Left lung (tissue), 10 donors: ENCODE measurements around the gene CDK3. TPM values are rescaled to one million over a fixed set of nuclear protein-coding genes. Genes with fewer than 3 reads are reported as not detected.

Source experiments
- ATAC-seq: fragments of 200-7000 bp; cut with Tn5 transposase; one replicate; pipeline ENCODE4 v1.9.1; 2020; ENCODE audit warnings: moderate library complexity
- DNase-seq, 4 donors: peaks; one replicate each; pipeline ENCODE4 v3.0.0-alpha.2; 2013 to 2020
- H3K27ac ChIP-seq, 2 donors: fragments of 200-600 bp; sonication (generic) in 1 of 2; one replicate each; pipeline versions ENCODE4 v1.5.0 to v1.8.0; 2020 to 2021
- H3K27me3 ChIP-seq, 2 donors: fragments of 200-600 bp; sonication (generic) in 1 of 2; one replicate each; pipeline versions ENCODE4 v1.5.0 to v1.8.0; 2020 to 2021
- H3K36me3 ChIP-seq, 2 donors: fragments of 200-600 bp; sonication (generic) in 1 of 2; one replicate each; pipeline versions ENCODE4 v1.5.0 to v1.8.0; 2020 to 2021
- H3K4me1 ChIP-seq, 2 donors: fragments of 200-600 bp; one replicate each; pipeline ENCODE4 v1.8.0; 2021
- H3K4me3 ChIP-seq, 2 donors: fragments of 200-600 bp; sonication (generic) in 1 of 2; one replicate each; pipeline versions ENCODE4 v1.5.0 to v1.8.0; 2020 to 2021; ENCODE audit warnings: mild to moderate bottlenecking in 1 of 2
- H3K9me3 ChIP-seq, 2 donors: fragments of 200-600 bp; sonication (generic) in 1 of 2; one replicate each; pipeline versions ENCODE4 v1.5.0 to v1.8.0; 2020 to 2021
- intact Hi-C, 2 donors: fragments of 100-400 bp; cut with DNase I; formaldehyde crosslinking; loops; one replicate each; pipeline versions ENCODE4 v1.11.2 to v1.14.2; 2022
- polyA plus RNA-seq, 6 donors: library from polyadenylated mRNA; unstranded; fragments of 120-200 nt; gene quantifications; one replicate each; pipeline ENCODE4 v1.2.1, GENCODE V29; 2013; ENCODE audit not compliant: insufficient read length in 6 of 6
- total RNA-seq, 2 donors: library from RNA; stranded (reverse); fragmentation: NEBNext Ultra II Directional; extraction: Animal tissue kit (Norgen Biotek cat#: 25700); gene quantifications; one replicate each; pipeline ENCODE4 v1.2.1, GENCODE V29; 2021
- TF ChIP-seq, protein P1 (sequence below), 2 donors: fragments of 200-600 bp; sonication (generic) in 1 of 2; IDR thresholded peaks; one replicate each; pipeline versions ENCODE4 v1.5.0 to v1.8.0; 2021; ENCODE audit warnings: antibody characterized with exemption in 2 of 2
- donor health status: DM: no; HTN: yes; CAD: no.
- donor health status: DM: no; HTN: no; CAD: no.

Gene CDK3
- total and polyA plus RNA-seq, 8 donors: 5.4 to 23.3 (median 18.6) TPM

DNA sequence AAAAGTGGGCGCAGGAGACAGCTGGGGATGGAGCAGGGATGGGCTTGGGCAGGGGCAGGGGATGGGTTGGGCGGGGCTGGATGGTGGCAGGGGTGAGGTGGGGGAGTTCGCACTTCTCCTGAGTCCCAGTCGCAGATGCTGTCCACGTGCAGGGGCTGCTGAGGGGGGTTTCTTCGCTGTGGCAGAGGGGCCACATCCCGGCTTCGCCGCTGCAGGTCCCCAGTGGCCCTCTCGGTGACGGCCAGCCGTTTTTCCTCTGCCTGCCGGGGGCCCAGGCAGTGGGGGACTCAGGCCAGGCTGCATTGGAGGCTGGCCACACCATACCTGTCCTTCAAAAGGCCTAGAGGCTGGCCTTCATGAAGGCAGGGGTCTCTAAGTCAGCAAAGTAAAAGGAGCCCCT lies 18.1 kb downstream of the CDK3 start:
- H3K9me3 ChIP-seq: no peaks in the 10 kb centered on the region
- DNase-seq: no peak
- TF ChIP-seq, protein P1, sequence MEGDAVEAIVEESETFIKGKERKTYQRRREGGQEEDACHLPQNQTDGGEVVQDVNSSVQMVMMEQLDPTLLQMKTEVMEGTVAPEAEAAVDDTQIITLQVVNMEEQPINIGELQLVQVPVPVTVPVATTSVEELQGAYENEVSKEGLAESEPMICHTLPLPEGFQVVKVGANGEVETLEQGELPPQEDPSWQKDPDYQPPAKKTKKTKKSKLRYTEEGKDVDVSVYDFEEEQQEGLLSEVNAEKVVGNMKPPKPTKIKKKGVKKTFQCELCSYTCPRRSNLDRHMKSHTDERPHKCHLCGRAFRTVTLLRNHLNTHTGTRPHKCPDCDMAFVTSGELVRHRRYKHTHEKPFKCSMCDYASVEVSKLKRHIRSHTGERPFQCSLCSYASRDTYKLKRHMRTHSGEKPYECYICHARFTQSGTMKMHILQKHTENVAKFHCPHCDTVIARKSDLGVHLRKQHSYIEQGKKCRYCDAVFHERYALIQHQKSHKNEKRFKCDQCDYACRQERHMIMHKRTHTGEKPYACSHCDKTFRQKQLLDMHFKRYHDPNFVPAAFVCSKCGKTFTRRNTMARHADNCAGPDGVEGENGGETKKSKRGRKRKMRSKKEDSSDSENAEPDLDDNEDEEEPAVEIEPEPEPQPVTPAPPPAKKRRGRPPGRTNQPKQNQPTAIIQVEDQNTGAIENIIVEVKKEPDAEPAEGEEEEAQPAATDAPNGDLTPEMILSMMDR (IDR thresholded peaks at IDR 0.05): no peak
- ATAC-seq: no peak
- intact Hi-C loops: no loop called here
- H3K27me3 ChIP-seq: peaks cover 0 to 14% of the 10 kb centered on the region in 2 donors
- H3K4me1 ChIP-seq: peaks cover 0 to 3% of the 10 kb centered on the region in 2 donors
- peaks cover 0 to 27% of the 10 kb centered on the region in 2 donors for H3K36me3 ChIP-seq
- H3K27ac ChIP-seq: no peak overlapping the region
- no peak overlapping the region for H3K4me3 ChIP-seq

- DNase-seq: no peak
- intact Hi-C loops: no loop called here
- H3K4me3 ChIP-seq: no peak overlapping the region
Measured at GRCh38 chr17:76019833-76020467, 19.3 kb downstream of the CDK3 start.

GRCh38 chr17:76022285-76022684 lies 21.6 kb downstream of the CDK3 start:
- Histone ChIP-seq H3K27me3 (peaks cover 0 to 14% of the 10 kb centered on the region in 2 donors), H3K4me3 (no peak overlapping the region), H3K4me1 (no peaks in the 10 kb centered on the region), H3K27ac (no peak overlapping the region), H3K36me3 (peaks cover 0 to 22% of the 10 kb centered on the region in 2 donors), H3K9me3 (no peaks in the 10 kb centered on the region)
- intact Hi-C loops: no loop called here
- TF ChIP-seq, protein P1 (IDR thresholded peaks at IDR 0.05): no peak
- ATAC-seq: no peak
- no peak for DNase-seq

More at GRCh38 chr17:76019833-76020467, 19.3 kb downstream of the CDK3 start:
- TF ChIP-seq, protein P1 (IDR thresholded peaks at IDR 0.05): no peak
- Histone ChIP-seq H3K27me3 (peaks cover 0 to 14% of the 10 kb centered on the region in 2 donors), H3K4me1 (no peaks in the 10 kb centered on the region), H3K27ac (no peak overlapping the region), H3K36me3 (peaks cover 0 to 26% of the 10 kb centered on the region in 2 donors), H3K9me3 (no peaks in the 10 kb centered on the region)
- no peak for ATAC-seq

DNA sequence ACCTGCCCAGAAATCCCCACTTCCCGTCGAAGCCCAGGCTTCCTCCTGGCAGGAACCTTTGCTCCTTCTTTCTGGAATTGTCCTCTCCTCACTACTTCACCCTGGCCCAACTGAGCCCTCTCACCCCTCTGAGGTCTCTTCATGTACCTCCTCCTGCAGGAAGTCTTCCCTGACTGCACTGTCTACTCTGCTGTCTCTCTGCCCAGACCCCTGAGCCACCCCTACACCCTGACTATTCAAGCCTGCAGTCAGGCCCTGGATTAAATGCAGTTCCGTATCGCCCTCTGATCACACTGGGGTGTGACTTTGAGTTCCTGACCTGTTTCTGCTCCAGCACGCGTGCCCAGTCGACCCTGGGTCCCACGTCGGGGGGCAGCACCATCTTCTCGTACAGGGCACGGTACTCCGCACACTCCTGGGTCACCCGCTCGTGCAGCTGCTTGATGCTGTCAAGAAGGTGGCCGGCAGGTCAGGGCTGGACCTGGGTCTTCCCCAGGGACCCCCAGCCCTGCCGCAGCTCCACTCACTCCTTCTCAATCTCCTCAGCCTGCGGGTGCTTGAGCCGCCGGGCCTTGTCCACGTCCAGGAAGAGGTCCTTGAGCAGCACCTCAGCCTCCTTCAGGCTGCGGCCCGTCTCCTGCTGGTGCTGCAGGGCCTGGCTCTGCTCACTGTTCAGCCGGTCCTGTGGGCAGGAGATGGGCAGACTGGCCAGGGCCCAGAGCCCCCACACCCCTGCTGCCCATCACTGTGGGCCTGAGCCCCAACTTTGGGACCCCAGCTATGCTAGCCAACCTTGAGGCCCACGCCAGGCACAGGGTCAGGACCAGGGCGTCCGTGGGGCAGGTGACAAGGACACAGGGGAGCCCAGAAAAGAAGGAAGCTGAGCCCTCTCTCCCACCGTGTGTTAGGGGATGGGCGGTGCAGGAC lies 22.6 kb downstream of the CDK3 start:
- TF ChIP-seq, protein P1 (IDR thresholded peaks at IDR 0.05): no peak
- no peak overlapping the region for H3K27ac ChIP-seq
- peaks cover 0 to 16% of the 10 kb centered on the region in 2 donors for H3K36me3 ChIP-seq
- ATAC-seq (no peak), DNase-seq (no peak)
- intact Hi-C loops: no loop called here
- no peak overlapping the region for H3K4me3 ChIP-seq
- H3K4me1 ChIP-seq: no peaks in the 10 kb centered on the region
- peaks cover 0 to 14% of the 10 kb centered on the region in 2 donors for H3K27me3 ChIP-seq
- no peaks in the 10 kb centered on the region for H3K9me3 ChIP-seq

GRCh38 chr17:76023900-76024237 lies 23.2 kb downstream of the CDK3 start:
- TF ChIP-seq, protein P1 (IDR thresholded peaks at IDR 0.05): no peak
- ATAC-seq (no peak), DNase-seq (no peak)
- Histone ChIP-seq H3K36me3 (peaks cover 0 to 16% of the 10 kb centered on the region in 2 donors), H3K27ac (no peak overlapping the region), H3K4me1 (no peaks in the 10 kb centered on the region), H3K27me3 (peaks cover 0 to 14% of the 10 kb centered on the region in 2 donors), H3K4me3 (no peak overlapping the region), H3K9me3 (no peaks in the 10 kb centered on the region)
- intact Hi-C loops: no loop called here
